ENCODE results near the gene PEX10. TPM values are rescaled to one million over a fixed set of nuclear protein-coding genes. Genes with fewer than 3 reads are reported as not detected.

The PEX10 gene
- total RNA-seq, result 27.7 and 30.8 TPM in 2 replicates

GRCh38 chr1:2412395-2412772 lies at the start of gene PEX10:
PEX10 (minus strand) TSS chr1:2412564; CDS start chr1:2412502, 62 bp downstream.

GRCh38 chr1:2391041-2391930 lies 21.1 kb downstream of the PEX10 start, which contains the start of the genes MORN1 and RER1:
MORN1 (minus strand) TSS chr1:2391554; CDS start chr1:2391533, 21 bp downstream.
RER1 (plus strand) TSS chr1:2391841; CDS start chr1:2395791, 3,950 bp downstream.

Other genes starting within 250 kb of the PEX10 start
- 12.5 and 13.2 TPM in 2 replicates for gene FAAP20, start 217.8 kb downstream of the PEX10 start, total RNA-seq
- gene SKI, start 184.2 kb downstream of the PEX10 start, total RNA-seq, result 18.1 and 18.7 TPM in 2 replicates
- 2.9 and 5.5 TPM in 2 replicates for gene MORN1, start 21.0 kb downstream of the PEX10 start, total RNA-seq
- 41.5 and 49.7 TPM in 2 replicates for gene RER1, start 20.7 kb downstream of the PEX10 start, total RNA-seq
- gene PLCH2, start 63.7 kb upstream of the PEX10 start, total RNA-seq, result 0.09 and 0.22 TPM in 2 replicates
- gene PANK4, start 114.0 kb upstream of the PEX10 start, total RNA-seq, result 20.9 and 23.8 TPM in 2 replicates
- gene HES5, start 117.7 kb upstream of the PEX10 start, total RNA-seq, result 0.11 TPM in 1 of 2 replicates, not detected in the other
- 76.1 and 161 TPM in 2 replicates for gene TNFRSF14, start 143.8 kb upstream of the PEX10 start, total RNA-seq
- gene PRXL2B, start 174.2 kb upstream of the PEX10 start, total RNA-seq, result 50.8 and 84.6 TPM in 2 replicates
- gene MMEL1, start 220.5 kb upstream of the PEX10 start, total RNA-seq, result 2.3 and 4.1 TPM in 2 replicates